Caco-2 (cell line): ENCODE results near the gene LHFPL3. TPM values are rescaled to one million over a fixed set of nuclear protein-coding genes. Genes with fewer than 3 reads are reported as not detected.

Experiments
- BruUV-seq: library from RNA; stranded (reverse); fragments of 400-500 nt; replicated peaks from 2 replicates; lab custom pipeline; 2021; lab: Mats Ljungman, UMichigan
- CTCF ChIA-PET: fragments of 300-600 bp; sonication (Branson Sonifier 250); formaldehyde crosslinking; loops from one replicate; lab custom pipeline; 2022; ENCODE audit warnings: antibody characterized with exemption; lab: Charles Lee
- POLR2A ChIA-PET: fragments of 300-600 bp; sonication (Branson Sonifier 250); formaldehyde crosslinking; loops from one replicate; lab custom pipeline; 2022; ENCODE audit warnings: antibody characterized with exemption; lab: Charles Lee
- DNase-seq, 2 experiments: peaks; one replicate each; pipeline versions ENCODE4 v3.0.0 to v3.0.0-alpha.2; 2020 to 2022
- H3K27me3 ChIP-seq: replicated peaks from 2 replicates; pipeline ENCODE4 v1.6.0; 2011; ENCODE audit warnings: low read length; ENCODE audit not compliant: control insufficient read depth, insufficient read depth
- H3K36me3 ChIP-seq: 2 replicates; pipeline ENCODE4 v1.5.1; 2011; ENCODE audit warnings: low read length; ENCODE audit not compliant: control insufficient read depth, insufficient read depth
- H3K4me1 ChIP-seq: fragments of 250-450 bp; sonication (Bioruptor Pico); 2 replicates; pipeline ENCODE4 v1.5.1; 2020; ENCODE audit warnings: mild to moderate bottlenecking
- H3K4me3 ChIP-seq: 2 replicates; pipeline ENCODE4 v1.5.1; 2011; ENCODE audit warnings: low read depth, mild to moderate bottlenecking, control low read depth, low read length
- H3K9me3 ChIP-seq: fragments of 250-450 bp; sonication (Bioruptor Pico); 2 replicates; pipeline ENCODE4 v1.5.1; 2020; ENCODE audit warnings: mild to moderate bottlenecking, moderate library complexity
- H3K27ac Mint-ChIP-seq: one replicate; pipeline ENCODE4 v1.8.0; 2022; ENCODE audit warnings: mixed read lengths; ENCODE audit not compliant: unreplicated experiment
- H3K27me3 Mint-ChIP-seq: one replicate; pipeline ENCODE4 v1.8.0; 2022; ENCODE audit warnings: mixed read lengths; ENCODE audit not compliant: insufficient read depth, unreplicated experiment
- H3K36me3 Mint-ChIP-seq: one replicate; pipeline ENCODE4 v1.8.0; 2022; ENCODE audit warnings: mild to moderate bottlenecking, mixed read lengths; ENCODE audit not compliant: insufficient read depth, unreplicated experiment
- H3K4me1 Mint-ChIP-seq: one replicate; pipeline ENCODE4 v1.8.0; 2022; ENCODE audit warnings: low read depth, mixed read lengths; ENCODE audit not compliant: unreplicated experiment
- H3K4me3 Mint-ChIP-seq: one replicate; pipeline ENCODE4 v1.8.0; 2022; ENCODE audit warnings: mild to moderate bottlenecking, moderate library complexity, mixed read lengths; ENCODE audit not compliant: unreplicated experiment
- H3K9me3 Mint-ChIP-seq: one replicate; pipeline ENCODE4 v1.8.0; 2022; ENCODE audit warnings: mixed read lengths; ENCODE audit not compliant: unreplicated experiment
- CTCF ChIP-seq, 2 experiments: fragments of 200-600 bp in 1 of 2; IDR thresholded peaks; 1 replicate in 1 of 2; 2 replicates in 1 of 2; pipeline versions ENCODE4 v1.5.1 to v1.8.0; 2011 to 2022; ENCODE audit warnings: antibody characterized with exemption in 1 of 2, control low read depth in 1 of 2, inconsistent platforms in 1 of 2, low read depth in 1 of 2, low read length in 1 of 2, mild to moderate bottlenecking in 1 of 2, moderate library complexity in 1 of 2; ENCODE audit not compliant: insufficient read depth in 1 of 2, severe bottlenecking in 1 of 2, unreplicated experiment in 1 of 2
- intact Hi-C: fragments of 100-400 bp; cut with micrococcal nuclease; formaldehyde crosslinking; loops from one replicate; pipeline ENCODE4 v1.10.0; 2022; ENCODE audit not compliant: unreplicated experiment
- total RNA-seq: library from RNA; stranded (reverse); gene quantifications from 2 replicates; pipeline ENCODE4 v1.2.3, GENCODE V29; 2022

LHFPL3 gene
- total RNA-seq, 1 experiment from 2014 or later = not detected

GRCh38 chr7:104327938-104328295 is 486 bp upstream of the LHFPL3 start:
- no TSS peak for BruUV-seq
- no peaks in the 10 kb centered on the region for H3K9me3 Mint-ChIP-seq
- H3K4me3 Mint-ChIP-seq = no peak overlapping the region
- no peak for TF ChIP-seq CTCF (IDR thresholded peaks at IDR 0.05; ENCODE audit: insufficient read depth in 1 of 2, low read depth in 1 of 2, low read length in 1 of 2, severe bottlenecking in 1 of 2, unreplicated experiment in 1 of 2)
- Histone ChIP-seq H3K4me1 (no peaks in the 10 kb centered on the region), H3K9me3 (no peaks in the 10 kb centered on the region), H3K4me3 (no peak overlapping the region), H3K27me3 (no peaks in the 10 kb centered on the region; the same call in 1 of the 2 replicates), H3K36me3 (no peaks in the 10 kb centered on the region)
- no peak for DNase-seq
- peaks cover 21% of the 10 kb centered on the region for H3K27me3 Mint-ChIP-seq
- H3K4me1 Mint-ChIP-seq = no peaks in the 10 kb centered on the region
- POLR2A ChIA-PET = no interaction called here
- H3K27ac Mint-ChIP-seq = no peak overlapping the region
- no peaks in the 10 kb centered on the region for H3K36me3 Mint-ChIP-seq
- intact Hi-C loops = no loop called here
- CTCF ChIA-PET = no interaction called here

GRCh38 chr7:104328970-104329825 is 795 bp downstream of the LHFPL3 start:
- POLR2A ChIA-PET = no interaction called here
- no peak for DNase-seq
- no peaks in the 10 kb centered on the region; the same call in 1 of the 2 replicates for H3K27me3 ChIP-seq

GRCh38 chr7:104341546-104341945 is 13.1 kb downstream of the LHFPL3 start:
- Histone ChIP-seq H3K27me3 (no peaks in the 10 kb centered on the region), H3K9me3 (no peaks in the 10 kb centered on the region), H3K4me3 (no peak overlapping the region), H3K36me3 (no peaks in the 10 kb centered on the region), H3K4me1 (no peaks in the 10 kb centered on the region)
- CTCF ChIA-PET = interaction anchor here (1.0 kb wide), 2 partner anchors 276 to 302 kb away, joined by 3 to 4 read pairs; no protein-coding TSS in a partner anchor
- BruUV-seq = no TSS peak
- POLR2A ChIA-PET = no interaction called here
- peaks cover 5% of the 10 kb centered on the region for H3K27me3 Mint-ChIP-seq
- H3K4me3 Mint-ChIP-seq = no peak overlapping the region
- H3K36me3 Mint-ChIP-seq = no peaks in the 10 kb centered on the region
- H3K27ac Mint-ChIP-seq = no peak overlapping the region
- peak; percentile 28 to 61 for TF ChIP-seq CTCF (IDR thresholded peaks at IDR 0.05; ENCODE audit: insufficient read depth in 1 of 2, low read depth in 1 of 2, low read length in 1 of 2, severe bottlenecking in 1 of 2, unreplicated experiment in 1 of 2)
- intact Hi-C loops = loop anchor here (1.0 to 5.0 kb wide), 3 partner anchors 206 to 577 kb away; no protein-coding TSS in a partner anchor
- DNase-seq = peak; percentile 39 to 48
- no peaks in the 10 kb centered on the region for H3K9me3 Mint-ChIP-seq
- no peaks in the 10 kb centered on the region for H3K4me1 Mint-ChIP-seq

More at GRCh38 chr7:104328970-104329825, 795 bp downstream of the LHFPL3 start:
- no peak for TF ChIP-seq CTCF (IDR thresholded peaks at IDR 0.05; ENCODE audit: insufficient read depth in 1 of 2, low read depth in 1 of 2, low read length in 1 of 2, severe bottlenecking in 1 of 2, unreplicated experiment in 1 of 2)
- Mint-ChIP-seq H3K27me3 (peaks cover 18% of the 10 kb centered on the region), H3K36me3 (no peaks in the 10 kb centered on the region), H3K27ac (no peak overlapping the region), H3K4me1 (no peaks in the 10 kb centered on the region), H3K9me3 (no peaks in the 10 kb centered on the region), H3K4me3 (no peak overlapping the region)
- CTCF ChIA-PET = no interaction called here
- no peaks in the 10 kb centered on the region for H3K9me3 ChIP-seq
- no peak overlapping the region for H3K4me3 ChIP-seq
- H3K36me3 ChIP-seq = no peaks in the 10 kb centered on the region
- no peaks in the 10 kb centered on the region for H3K4me1 ChIP-seq
- BruUV-seq = no TSS peak
- intact Hi-C loops = no loop called here
